Measurements from ENCODE around the gene SLC37A4.

GRCh38 chr11:119052163-119052814, 21.6 kb upstream of the SLC37A4 start:
- TF ChIP-seq CTCF (conservative IDR thresholded peaks at IDR 0.05; ENCODE audit: low read length) (no peak), EZH2phosphoT487 (IDR thresholded peaks at IDR 0.05; ENCODE audit: borderline replicate concordance, low read depth, low read length) (no peak)
